Smooth muscle cell (in vitro differentiated cells): ENCODE measurements around the gene RBPJL. TPM values are rescaled to one million over a fixed set of nuclear protein-coding genes. Genes with fewer than 3 reads are reported as not detected.

ENCODE experiments used
- DNase-seq: peaks from one replicate; lab custom pipeline; 2025; ENCODE audit not compliant: unreplicated experiment; lab: John Stamatoyannopoulos, UW
- H2AFZ ChIP-seq: fragments of 200-600 bp; sonication (generic); 2 replicates; pipeline ENCODE4 v1.6.0; 2016; ENCODE audit warnings: antibody characterized with exemption, low read depth, mild to moderate bottlenecking
- H3F3A ChIP-seq: fragments of 200-600 bp; sonication (generic); 2 replicates; pipeline ENCODE4 v1.6.0; 2017; ENCODE audit warnings: antibody characterized with exemption, low read depth
- H3K27ac ChIP-seq: fragments of 200-600 bp; sonication (generic); 2 replicates; pipeline ENCODE4 v1.5.1; 2016; ENCODE audit warnings: low read depth, mild to moderate bottlenecking
- H3K27me3 ChIP-seq: fragments of 200-600 bp; sonication (generic); 2 replicates; pipeline ENCODE4 v1.6.1; 2016; ENCODE audit warnings: low read depth, mild to moderate bottlenecking
- H3K36me3 ChIP-seq: fragments of 200-600 bp; sonication (generic); 2 replicates; pipeline ENCODE4 v1.5.1; 2016; ENCODE audit warnings: low read depth
- H3K4me1 ChIP-seq: fragments of 200-600 bp; sonication (generic); 2 replicates; pipeline ENCODE4 v1.5.1; 2016; ENCODE audit warnings: low read depth
- H3K4me2 ChIP-seq: fragments of 200-600 bp; sonication (generic); 2 replicates; pipeline ENCODE4 v1.6.0; 2016; ENCODE audit warnings: mild to moderate bottlenecking
- H3K4me3 ChIP-seq: fragments of 200-600 bp; sonication (generic); 2 replicates; pipeline ENCODE4 v1.5.1; 2016; ENCODE audit warnings: mild to moderate bottlenecking
- H3K79me2 ChIP-seq: fragments of 200-600 bp; sonication (generic); 2 replicates; pipeline ENCODE4 v1.6.0; 2016; ENCODE audit warnings: low read depth, mild to moderate bottlenecking
- H3K9ac ChIP-seq: fragments of 200-600 bp; sonication (generic); 2 replicates; pipeline ENCODE4 v1.6.0; 2016; ENCODE audit warnings: low read depth
- H3K9me3 ChIP-seq: fragments of 200-600 bp; sonication (generic); replicated peaks from 2 replicates; pipeline ENCODE4 v1.5.1; 2016; ENCODE audit warnings: low read depth
- H4K20me1 ChIP-seq: fragments of 200-600 bp; sonication (generic); 2 replicates; pipeline ENCODE4 v1.6.0; 2016; ENCODE audit warnings: low read depth
- CTCF ChIP-seq: fragments of 200-600 bp; sonication (generic); IDR thresholded peaks from 2 replicates; pipeline ENCODE4 v1.5.1; 2017; ENCODE audit warnings: borderline replicate concordance, mild to moderate bottlenecking, antibody characterized with exemption; ENCODE audit not compliant: insufficient read depth, poor library complexity, severe bottlenecking
- WGBS: methylation state at CpG from one replicate; pipeline ENCODE4 v1.1.7; 2016; ENCODE audit warnings: low lambda C conversion rate; 5-methylcytosine and 5-hydroxymethylcytosine counted together
- polyA plus RNA-seq: library from polyadenylated mRNA; unstranded; fragments of >200 nt; fragmentation: Nextera tagmentation; extraction: Ambion mirVana; gene quantifications from 2 replicates; pipeline ENCODE4 v1.2.1, GENCODE V29; 2016
- total RNA-seq: library from RNA; depleted of rRNA; stranded (reverse); fragments of >200 nt; gene quantifications from 2 replicates; pipeline ENCODE4 v1.2.3, GENCODE V29; 2014

Gene RBPJL
- total and polyA plus RNA-seq, 2 experiments from 2014 or later = not detected

DNA sequence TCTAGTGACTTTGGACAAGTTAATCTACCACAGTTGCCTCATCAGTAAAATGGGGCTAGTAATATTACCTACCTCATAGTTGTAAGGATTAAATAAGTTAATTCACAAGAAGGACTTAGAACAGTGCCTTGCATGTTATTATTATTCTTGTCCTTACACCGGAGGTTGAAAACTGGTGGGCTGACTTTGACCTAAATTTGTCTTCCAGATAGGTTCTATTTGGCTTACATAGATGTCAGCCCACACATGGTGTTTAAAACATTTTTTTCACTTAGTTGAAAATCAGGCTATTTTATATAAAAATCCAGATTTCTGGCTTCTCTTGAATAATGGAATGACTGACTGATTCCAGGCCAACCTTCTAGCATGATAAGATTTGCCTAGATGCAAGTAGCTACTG is 59.6 kb downstream of the RBPJL start:
- Histone ChIP-seq H3K9me3 (no peaks in the 10 kb centered on the region), H3K4me2 (no peak overlapping the region), H3K79me2 (peaks cover 7% of the 10 kb centered on the region), H3K9ac (no peak overlapping the region), H3K27ac (no peak overlapping the region), H3F3A (no peaks in the 10 kb centered on the region), H3K4me1 (peaks cover 5% of the 10 kb centered on the region), H4K20me1 (no peaks in the 10 kb centered on the region), H3K27me3 (no peaks in the 10 kb centered on the region), H3K4me3 (no peak overlapping the region), H3K36me3 (no peaks in the 10 kb centered on the region), H2AFZ (no peak overlapping the region)
- 93% methylated on average over 1 of the region's 1 CpG for WGBS
- DNase-seq = no peak
- no peak for TF ChIP-seq CTCF

DNA sequence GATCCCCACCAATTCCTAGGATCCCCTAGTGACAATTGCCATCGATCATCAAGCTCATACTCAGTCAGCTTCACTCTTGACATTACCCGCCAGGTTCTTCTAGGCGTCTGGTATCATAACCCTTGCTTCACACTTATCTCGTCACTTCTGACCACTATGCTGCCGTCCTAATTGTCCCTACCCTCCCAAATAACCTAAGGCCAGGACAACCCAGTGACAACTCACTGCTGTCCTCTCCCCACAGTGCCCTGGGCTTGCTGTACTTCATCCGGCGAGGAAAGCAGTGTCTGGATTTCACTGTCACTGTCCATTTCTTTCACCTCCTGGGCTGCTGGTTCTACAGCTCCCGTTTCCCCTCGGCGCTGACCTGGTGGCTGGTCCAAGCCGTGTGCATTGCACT is 60.0 kb downstream of the RBPJL start:
- H4K20me1 ChIP-seq = no peaks in the 10 kb centered on the region
- 89% methylated on average over 11 of the region's 11 CpGs for WGBS
- no peaks in the 10 kb centered on the region for H3K36me3 ChIP-seq
- H3K4me2 ChIP-seq = no peak overlapping the region
- H3K79me2 ChIP-seq = peaks cover 7% of the 10 kb centered on the region
- no peak for TF ChIP-seq CTCF
- H2AFZ ChIP-seq = no peak overlapping the region
- H3F3A ChIP-seq = no peaks in the 10 kb centered on the region
- peaks cover 5% of the 10 kb centered on the region for H3K4me1 ChIP-seq
- H3K9ac ChIP-seq = no peak overlapping the region
- H3K27ac ChIP-seq = no peak overlapping the region
- no peaks in the 10 kb centered on the region for H3K27me3 ChIP-seq
- no peak overlapping the region for H3K4me3 ChIP-seq
- H3K9me3 ChIP-seq = no peaks in the 10 kb centered on the region
- no peak for DNase-seq

DNA sequence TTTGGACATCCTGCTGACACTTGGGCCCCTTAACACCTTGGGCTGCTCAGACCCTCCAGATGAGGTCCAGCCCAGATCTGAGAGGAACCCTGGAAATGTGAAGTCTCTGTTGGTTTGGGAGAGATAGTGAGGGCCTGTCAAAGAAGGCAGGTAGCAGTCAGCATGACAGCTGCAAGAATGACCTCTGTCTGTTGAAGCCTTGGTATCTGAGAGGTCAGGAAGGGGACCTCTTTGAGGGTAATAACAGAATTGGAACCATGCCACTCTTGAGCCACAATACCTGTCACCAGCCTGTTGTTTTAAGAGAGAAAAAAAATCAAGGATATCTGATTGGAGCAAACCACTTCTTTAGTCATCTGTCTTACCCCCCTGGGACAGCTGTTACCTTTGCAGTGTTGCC is 60.5 kb downstream of the RBPJL start:
- H3K9ac ChIP-seq = no peak overlapping the region
- H3K27me3 ChIP-seq = no peaks in the 10 kb centered on the region
- H3K4me2 ChIP-seq = no peak overlapping the region
- H3F3A ChIP-seq = no peaks in the 10 kb centered on the region
- DNase-seq = no peak
- no peak for TF ChIP-seq CTCF
- H2AFZ ChIP-seq = no peak overlapping the region
- H4K20me1 ChIP-seq = no peaks in the 10 kb centered on the region
- H3K4me1 ChIP-seq = peaks cover 5% of the 10 kb centered on the region
- H3K27ac ChIP-seq = no peak overlapping the region
- no peaks in the 10 kb centered on the region for H3K9me3 ChIP-seq
- no peak overlapping the region for H3K4me3 ChIP-seq
- no peaks in the 10 kb centered on the region for H3K36me3 ChIP-seq
- H3K79me2 ChIP-seq = peaks cover 7% of the 10 kb centered on the region

Other genes starting within 250 kb of the RBPJL start
- 0.49 and 1.4 TPM in 2 replicates for gene KCNS1, start 205.7 kb upstream of the RBPJL start, total RNA-seq
- 0.35 and 1.8 TPM in 2 replicates for gene KCNS1, start 205.7 kb upstream of the RBPJL start, polyA plus RNA-seq
- gene WFDC5, start 191.7 kb upstream of the RBPJL start, total RNA-seq = not detected in 2 replicates
- gene WFDC5, start 191.7 kb upstream of the RBPJL start, polyA plus RNA-seq = not detected in 2 replicates
- gene WFDC12, start 182.4 kb upstream of the RBPJL start, total RNA-seq = not detected in 2 replicates
- not detected in 2 replicates for gene WFDC12, start 182.4 kb upstream of the RBPJL start, polyA plus RNA-seq
- gene PI3, start 131.9 kb upstream of the RBPJL start, total RNA-seq = not detected in 2 replicates
- gene PI3, start 131.9 kb upstream of the RBPJL start, polyA plus RNA-seq = not detected in 2 replicates
- gene SEMG1, start 99.8 kb upstream of the RBPJL start, total RNA-seq = not detected in 2 replicates
- not detected in 2 replicates for gene SEMG1, start 99.8 kb upstream of the RBPJL start, polyA plus RNA-seq
- gene SEMG2, start 85.5 kb upstream of the RBPJL start, total RNA-seq = not detected in 2 replicates
- not detected in 2 replicates for gene SEMG2, start 85.5 kb upstream of the RBPJL start, polyA plus RNA-seq
- gene SLPI, start 52.3 kb upstream of the RBPJL start, total RNA-seq = 0.63 and 1.1 TPM in 2 replicates
- 3.1 and 5.2 TPM in 2 replicates for gene SLPI, start 52.3 kb upstream of the RBPJL start, polyA plus RNA-seq
- gene MATN4, start 1.5 kb downstream of the RBPJL start, total RNA-seq = not detected in 2 replicates
- gene MATN4, start 1.5 kb downstream of the RBPJL start, polyA plus RNA-seq = not detected in 2 replicates
- gene SDC4, start 41.6 kb downstream of the RBPJL start, total RNA-seq = 70.7 and 78.1 TPM in 2 replicates
- gene SDC4, start 41.6 kb downstream of the RBPJL start, polyA plus RNA-seq = 45.0 and 122 TPM in 2 replicates
- gene SYS1, start 56.3 kb downstream of the RBPJL start, total RNA-seq = 14.5 and 15.2 TPM in 2 replicates
- gene SYS1, start 56.3 kb downstream of the RBPJL start, polyA plus RNA-seq = 17.0 and 24.7 TPM in 2 replicates
- gene TP53TG5, start 71.5 kb downstream of the RBPJL start, total RNA-seq = not detected in 2 replicates
- gene TP53TG5, start 71.5 kb downstream of the RBPJL start, polyA plus RNA-seq = 0.06 TPM in 1 of 2 replicates, not detected in the other
- 5.9 and 6.4 TPM in 2 replicates for gene DBNDD2, start 101.4 kb downstream of the RBPJL start, total RNA-seq
- 2.9 and 11.0 TPM in 2 replicates for gene DBNDD2, start 101.4 kb downstream of the RBPJL start, polyA plus RNA-seq
- gene PIGT, start 109.3 kb downstream of the RBPJL start, total RNA-seq = 90.7 and 99.5 TPM in 2 replicates
- gene PIGT, start 109.3 kb downstream of the RBPJL start, polyA plus RNA-seq = 169 and 206 TPM in 2 replicates
- gene WFDC2, start 162.9 kb downstream of the RBPJL start, total RNA-seq = 3.0 and 5.7 TPM in 2 replicates
- 9.5 and 42.9 TPM in 2 replicates for gene WFDC2, start 162.9 kb downstream of the RBPJL start, polyA plus RNA-seq
- gene SPINT3, start 208.8 kb downstream of the RBPJL start, total RNA-seq = not detected in 2 replicates
- gene SPINT3, start 208.8 kb downstream of the RBPJL start, polyA plus RNA-seq = not detected in 2 replicates
- gene WFDC6, start 232.6 kb downstream of the RBPJL start, total RNA-seq = not detected in 2 replicates
- not detected in 2 replicates for gene WFDC6, start 232.6 kb downstream of the RBPJL start, polyA plus RNA-seq
- not detected in 2 replicates for gene EPPIN, start 240.6 kb downstream of the RBPJL start, total RNA-seq
- not detected in 2 replicates for gene EPPIN, start 240.6 kb downstream of the RBPJL start, polyA plus RNA-seq